Measurements from ENCODE around the gene MAN1A1.

The MAN1A1 gene

DNA sequence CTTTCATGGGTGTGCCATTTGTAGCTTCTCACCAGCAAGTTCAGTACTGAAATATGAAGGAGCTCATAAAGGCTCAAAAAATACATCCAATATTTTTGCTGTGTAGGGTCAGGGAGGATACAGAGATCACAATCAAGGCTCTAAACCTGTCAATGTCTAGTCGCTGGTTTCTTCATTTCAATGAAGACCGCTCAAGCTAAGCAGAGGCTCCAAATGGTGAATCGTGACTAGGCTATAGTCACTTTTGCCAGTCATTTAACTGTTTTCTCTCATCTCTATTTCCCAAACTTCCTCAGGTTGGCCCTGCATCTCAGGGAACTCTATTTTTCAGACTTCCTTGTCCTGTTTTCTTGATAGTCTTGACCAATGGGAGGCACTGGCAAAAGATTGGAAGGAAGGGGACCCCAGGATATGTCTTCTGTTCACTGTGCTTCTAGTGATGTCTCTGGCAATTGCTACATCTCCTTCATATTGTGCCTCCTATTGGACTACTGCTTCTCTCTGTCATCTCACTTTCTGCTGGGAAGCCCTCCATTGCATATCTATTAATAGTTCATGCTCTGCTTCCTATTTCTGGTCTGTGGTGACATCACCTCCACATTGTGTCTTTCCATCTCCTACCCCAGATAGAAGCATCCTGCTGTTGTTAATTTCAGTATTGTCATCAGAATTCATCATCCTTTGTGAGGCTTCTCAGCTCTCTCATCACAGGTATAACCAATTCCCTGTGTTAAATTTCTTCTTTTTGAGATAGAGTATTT is 183.4 kb downstream of the MAN1A1 start:
- DNase-seq, result no peak

DNA sequence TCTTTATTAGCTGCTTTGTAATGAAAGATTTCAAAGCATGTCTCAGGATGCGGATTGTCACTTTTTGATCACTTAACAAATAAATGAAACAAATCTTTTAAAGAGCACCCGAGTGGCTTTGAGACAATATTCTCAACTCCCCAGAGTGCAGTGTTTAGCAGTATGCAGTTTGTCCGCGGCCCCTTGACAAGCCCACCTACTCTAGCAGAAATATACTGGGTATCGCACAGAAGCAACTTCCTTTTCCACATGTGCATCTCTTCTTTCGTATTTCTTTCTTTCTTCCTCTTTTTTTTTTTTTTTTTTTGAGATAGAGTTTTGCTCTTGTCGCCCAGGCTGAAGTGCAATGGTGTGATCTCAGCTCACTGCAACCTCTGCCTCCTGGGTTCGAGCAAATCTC is 186.6 kb downstream of the MAN1A1 start:
- no peak for DNase-seq

DNA sequence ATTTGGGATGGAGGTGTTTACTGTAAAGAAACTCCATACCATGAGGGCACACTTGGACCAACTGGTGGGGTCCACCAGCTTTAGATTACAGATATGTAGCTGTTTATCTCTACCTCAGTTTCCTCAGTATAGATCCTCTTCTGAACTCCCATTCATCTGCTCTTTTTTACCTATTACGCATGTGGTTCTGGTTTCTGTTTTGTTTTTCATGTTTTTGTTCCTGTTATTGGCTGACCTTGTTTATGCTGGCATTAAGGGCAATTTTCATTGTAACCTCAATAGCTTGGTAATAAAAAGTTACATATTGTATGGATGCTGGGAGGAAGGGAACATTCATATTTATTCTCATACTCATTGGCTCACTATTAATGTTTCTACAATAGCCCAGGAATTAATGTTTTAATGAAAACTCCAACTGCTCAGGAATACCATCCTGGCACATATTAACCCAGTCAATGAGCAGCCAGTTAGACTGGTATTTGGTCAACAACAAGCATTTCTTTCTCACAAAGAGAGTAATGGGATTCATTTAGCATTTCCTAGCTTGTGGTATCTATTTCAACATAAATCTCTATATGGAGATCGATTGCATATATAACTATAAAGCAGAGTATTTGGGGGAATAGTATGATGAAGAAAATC is 187.3 kb downstream of the MAN1A1 start:
- DNase-seq, result no peak

DNA sequence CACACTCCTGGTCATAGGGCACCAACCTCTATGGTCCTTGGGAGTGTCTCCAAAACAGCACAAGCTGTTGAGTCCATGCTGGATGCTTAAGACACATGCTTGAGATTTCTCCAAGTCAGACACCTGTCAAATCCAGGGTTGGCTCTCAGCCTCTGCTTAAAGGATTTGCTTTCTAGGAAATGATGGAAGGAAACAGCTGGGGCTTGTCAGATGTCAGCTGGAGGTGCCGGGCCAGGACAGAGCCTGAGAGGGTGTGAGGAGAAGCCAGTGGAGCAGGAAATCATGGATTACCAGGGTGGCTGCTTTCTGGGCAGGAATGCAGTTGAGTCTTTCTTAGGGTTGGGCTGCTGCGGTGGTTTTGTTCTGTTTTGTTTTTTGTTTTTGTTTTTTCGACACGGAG is 188.1 kb downstream of the MAN1A1 start:
- DNase-seq, result no peak

DNA sequence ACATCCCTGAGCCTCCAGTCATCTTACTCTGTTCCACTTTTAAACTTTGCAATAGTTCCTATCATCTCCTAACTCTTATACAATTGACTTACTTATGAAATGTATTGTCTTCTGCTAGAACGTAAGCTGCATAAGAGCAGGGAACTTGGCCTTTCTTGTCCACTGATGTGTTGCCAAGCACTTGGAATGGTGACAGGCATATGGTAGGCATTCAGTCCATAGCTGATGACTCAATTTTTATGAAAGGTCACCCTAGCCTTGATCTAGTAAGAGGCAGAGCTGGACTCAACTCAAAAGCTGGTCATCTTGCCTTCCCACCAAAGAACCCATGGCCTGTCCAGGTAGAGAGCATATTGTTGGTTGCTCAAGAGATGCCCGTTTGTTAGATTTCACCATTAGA is 188.7 kb downstream of the MAN1A1 start:
- DNase-seq, result no peak

DNA sequence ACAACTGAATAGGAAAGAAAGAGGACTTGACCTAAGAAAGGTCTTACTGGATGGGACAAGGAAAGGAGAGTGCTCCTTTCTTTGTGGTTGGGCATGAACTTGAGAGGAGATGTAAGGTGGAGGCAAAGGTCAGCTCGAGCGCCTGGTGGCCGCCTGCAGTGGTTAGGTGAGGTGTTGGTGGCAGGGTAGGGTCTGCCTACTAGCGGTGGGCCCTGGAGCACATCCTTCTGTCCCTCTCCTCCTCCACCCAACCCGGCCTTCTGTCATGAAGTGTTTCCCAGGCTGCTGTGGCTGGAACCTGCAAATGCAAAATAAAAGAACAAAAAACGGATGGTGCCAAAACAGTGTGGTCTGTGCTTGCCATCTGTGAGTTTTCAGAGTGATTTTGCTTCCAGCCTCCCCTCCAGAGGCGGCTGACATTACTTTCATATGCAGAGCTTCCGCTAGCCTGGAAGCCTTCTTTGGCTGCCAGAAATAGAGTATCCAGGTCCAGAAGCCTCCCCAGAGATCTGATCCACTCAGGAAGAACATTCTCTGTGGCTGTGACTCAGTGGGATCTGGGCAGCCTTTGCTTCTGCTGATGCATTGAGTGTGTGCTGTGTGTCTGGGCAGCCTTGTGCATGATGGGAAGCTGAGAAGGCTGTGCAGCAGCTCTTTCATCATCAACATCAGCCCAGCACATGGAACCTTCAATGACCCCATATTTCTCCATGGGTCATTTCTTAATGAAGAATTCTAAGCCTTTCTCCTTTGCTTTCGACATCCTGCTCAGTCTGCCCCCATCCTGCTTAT is 191.3 kb downstream of the MAN1A1 start:
- DNase-seq, result no peak

DNA sequence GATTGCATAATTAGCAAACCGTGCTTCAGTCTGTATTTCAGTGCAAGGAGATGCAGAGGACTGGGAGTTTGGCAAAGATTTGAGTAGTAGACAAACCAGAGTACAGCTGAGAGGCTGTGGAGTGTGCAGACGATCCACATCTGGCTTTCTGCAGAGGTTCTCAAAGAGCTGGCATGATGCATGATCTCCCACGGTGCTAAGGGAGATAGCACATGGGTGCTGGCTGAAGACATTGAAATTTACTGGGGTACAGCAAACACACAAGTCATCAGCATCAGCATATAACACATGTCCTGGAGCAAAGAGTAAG is 192.1 kb downstream of the MAN1A1 start:
- DNase-seq, result no peak

DNA sequence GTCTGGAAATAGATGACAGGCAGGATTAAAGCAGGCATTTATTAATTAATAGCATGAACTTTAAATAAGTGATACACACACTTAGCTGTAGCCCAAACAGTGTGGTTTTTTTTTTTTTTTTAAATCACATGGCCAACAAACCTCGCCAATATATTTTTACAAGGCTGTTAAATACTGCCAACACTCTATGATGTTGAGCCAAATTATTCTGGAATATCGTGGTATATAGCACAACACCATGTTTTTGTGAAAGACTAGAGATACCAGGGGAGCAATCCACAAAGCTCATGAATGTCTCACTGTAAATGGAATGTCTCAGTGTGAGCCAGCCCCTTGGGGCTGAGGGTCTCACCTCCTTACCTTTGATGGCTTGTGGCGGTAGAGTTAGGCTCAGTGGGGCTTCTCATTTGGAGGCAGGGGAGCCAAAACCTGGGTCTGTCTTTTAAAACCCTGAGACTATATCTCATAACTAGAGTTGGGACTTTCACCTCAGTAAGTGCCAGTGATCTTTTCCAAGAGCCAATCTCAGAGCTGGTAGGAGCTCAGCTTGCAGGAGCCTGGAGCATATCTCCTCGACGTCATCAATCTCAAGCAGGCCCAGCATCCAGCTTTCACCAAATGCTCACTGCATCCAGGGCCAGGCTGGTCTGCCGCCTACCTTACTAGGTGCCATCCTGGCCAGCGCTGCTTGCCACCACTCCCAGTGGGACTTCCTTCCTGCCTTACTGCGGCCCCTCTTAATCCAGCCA is 192.6 kb downstream of the MAN1A1 start:
- no peak for DNase-seq

DNA sequence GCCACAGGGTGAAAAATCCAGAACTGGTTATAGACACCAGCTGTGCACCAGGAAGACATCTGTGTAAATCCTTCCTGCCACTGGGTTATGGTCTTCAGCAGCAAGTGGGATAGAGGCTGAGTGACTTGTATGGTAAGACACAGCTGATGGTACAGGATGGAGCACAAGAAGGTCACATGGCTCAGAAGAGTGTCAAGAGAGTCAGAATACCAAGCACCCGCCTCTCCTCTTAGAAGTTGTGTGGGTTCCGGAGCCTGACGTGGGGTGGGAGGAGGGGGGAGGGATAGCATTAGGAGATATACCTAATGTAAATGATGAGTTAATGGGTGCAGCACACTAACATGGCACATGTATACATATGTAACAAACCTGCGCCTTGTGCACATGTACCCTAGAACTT is 193.5 kb downstream of the MAN1A1 start:
- peak in 1 of 2 donors; percentile 22 for DNase-seq

DNA sequence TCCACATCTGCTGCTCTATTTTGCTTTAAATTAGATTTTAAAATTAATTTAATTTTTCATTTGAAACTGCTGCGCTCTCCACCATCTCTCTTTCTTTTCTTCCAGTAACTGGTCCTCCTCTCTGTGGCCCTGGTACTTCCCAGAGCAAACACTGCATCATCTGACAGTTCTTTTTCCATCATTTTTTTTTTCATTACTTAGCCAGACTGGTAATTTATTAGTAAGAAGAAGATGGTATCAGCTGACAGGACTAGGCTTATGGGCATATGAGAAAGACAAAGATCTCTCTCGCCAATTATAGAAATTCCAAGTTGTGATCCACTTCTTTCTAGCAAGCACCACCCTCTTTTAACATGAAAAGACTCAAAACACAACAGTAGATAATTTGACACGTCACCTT is 197.4 kb downstream of the MAN1A1 start:
- no peak for DNase-seq

DNA sequence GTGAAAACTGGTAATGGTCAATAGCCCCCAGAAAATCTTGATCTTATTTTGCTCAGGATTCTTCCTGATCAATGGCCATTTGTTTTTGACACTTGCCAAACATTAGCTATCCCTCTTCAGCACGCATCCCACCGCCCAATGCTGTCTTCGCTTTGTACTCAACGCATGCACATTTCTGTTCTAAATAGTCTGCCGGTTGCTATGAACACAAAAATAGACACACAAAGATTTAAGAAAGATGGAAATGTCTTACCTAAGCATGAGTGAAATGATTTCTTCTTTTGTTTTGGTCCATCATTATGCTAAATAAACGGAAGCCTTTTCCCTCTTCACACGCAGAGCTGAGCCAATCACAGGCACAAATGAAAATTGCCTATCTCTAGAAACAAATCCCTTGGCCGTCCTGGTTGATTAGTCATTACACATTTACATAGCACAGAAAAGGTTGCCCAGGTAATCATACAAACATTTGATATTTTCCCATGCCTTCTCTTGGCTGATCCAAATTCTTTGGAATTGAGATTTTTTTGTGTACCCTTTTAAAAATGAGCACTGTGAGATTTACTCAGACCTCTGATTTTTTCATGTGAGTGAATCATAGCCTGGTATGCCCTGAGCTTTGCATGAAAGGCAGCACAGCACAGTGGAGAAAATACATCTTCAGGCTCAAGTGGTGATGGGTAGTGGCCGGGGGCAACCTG is 200.6 kb downstream of the MAN1A1 start:
- DNase-seq, result no peak

DNA sequence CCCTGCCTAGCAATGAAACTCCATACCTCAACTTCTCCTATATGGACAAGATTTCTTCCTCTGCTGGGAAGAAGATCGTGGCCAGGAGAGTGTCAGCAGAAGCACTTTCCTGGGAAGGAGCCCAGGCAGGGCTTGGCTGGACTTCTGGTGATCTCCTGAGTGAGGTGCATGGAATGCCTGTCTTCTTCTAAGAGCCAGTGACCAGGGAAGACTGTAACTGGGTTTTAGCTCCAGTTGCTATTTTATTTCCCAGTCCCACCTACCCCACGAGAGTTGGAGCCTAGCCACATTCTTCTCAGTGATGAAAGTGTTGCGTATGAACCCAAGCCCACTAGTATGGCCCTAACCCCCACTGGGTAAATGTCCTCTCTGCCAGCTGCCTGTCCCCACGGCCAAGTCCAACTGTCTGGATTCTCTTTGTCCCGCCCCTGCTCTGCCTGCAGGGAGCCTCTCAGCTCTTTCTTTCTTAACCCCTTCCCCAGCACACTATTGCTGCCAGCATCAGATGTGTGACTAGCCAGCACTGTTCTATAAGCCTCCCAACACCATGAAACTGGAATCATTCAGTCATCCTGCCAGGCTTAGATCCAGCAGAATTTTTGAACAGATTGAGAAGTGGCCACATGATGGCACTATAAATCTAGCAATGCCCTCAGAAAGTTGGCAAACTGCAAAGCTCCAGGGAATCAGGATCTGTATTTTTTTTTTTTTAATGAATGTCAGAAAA is 201.3 kb downstream of the MAN1A1 start:
- DNase-seq, result no peak

DNA sequence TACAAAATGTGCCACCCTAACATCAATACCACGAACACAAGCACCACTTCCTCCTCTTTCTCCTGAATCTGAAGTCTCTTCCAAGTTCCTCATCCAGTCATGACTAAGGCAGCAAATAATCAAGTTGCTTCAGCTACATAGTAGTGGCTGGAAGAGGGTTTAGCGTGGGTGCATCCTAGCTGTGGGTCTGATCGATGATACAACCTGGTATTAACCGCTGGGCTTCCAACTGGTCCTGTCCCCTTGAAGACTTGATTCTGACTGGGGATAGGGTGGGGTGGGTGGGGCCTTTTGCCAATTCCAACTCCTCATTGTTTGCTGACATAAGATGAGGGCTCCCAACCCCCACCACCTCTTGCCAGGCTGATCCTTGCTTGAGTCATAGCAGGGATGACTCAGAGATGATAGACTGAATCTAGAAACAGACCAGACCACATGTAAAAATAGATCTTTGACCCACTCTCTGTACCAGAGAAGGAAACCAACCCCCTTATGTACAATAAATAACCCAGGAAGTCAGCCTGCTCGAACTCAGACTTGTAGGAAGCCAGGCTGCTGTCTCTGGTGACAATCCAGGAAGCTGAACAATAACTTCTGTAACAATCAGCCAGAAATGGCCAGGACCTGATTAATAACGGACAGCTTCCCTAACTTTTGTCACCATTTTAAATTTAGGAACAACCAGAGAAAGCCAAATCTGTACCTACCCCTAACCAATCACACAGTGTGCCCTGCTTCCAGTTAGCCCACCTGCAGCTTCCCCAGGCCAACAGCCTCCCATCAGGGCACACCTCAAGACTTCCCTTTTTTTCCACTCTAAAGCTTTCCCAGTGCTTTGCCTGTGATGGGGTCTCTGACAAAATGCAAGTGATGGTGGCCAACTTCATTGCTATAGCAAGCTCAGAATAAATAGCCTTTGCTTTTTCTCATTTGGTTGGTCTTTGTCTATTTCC is 202.2 kb downstream of the MAN1A1 start:
- DNase-seq, result peak; percentile 70 to 90

DNA sequence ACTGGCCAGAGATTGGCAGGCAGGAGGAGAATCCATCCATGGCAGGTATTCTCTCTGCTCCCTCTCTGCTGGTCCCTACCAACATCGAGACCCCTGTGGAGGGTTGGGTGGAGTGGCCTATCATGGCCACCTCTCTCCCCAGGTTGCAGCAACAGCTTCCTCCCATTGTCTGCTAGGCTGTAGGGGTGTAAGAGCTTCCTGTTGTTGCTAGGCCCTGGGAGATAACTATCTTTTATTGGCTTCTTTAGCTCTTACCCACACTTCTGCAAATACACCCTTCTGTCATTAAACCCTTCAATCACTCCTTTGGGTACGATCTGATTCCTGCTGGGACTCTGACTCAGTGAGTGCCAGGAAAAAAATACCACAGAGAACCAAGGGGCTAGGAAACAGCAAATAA is 204.4 kb downstream of the MAN1A1 start:
- peak in 1 of 2 donors; percentile 22 for DNase-seq

DNA sequence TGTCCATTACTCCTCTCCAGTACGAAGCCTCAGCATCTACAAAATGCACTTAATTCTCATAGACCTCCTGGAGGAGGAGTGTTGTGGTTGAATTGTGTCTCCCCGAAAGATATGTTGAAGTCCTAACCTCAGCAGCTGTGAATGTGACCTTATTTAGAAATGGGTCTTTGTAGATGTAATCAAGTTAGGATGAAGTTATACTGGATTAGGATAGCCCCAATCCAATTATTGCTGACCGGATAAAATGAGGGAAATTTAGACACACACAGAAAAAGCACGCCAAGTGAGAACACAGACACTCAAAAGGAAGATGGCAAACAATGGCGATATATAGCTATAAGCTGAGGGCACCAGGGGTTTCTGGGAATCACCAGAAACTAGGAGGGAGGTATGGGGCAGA is 206.9 kb downstream of the MAN1A1 start:
- DNase-seq, result no peak

DNA sequence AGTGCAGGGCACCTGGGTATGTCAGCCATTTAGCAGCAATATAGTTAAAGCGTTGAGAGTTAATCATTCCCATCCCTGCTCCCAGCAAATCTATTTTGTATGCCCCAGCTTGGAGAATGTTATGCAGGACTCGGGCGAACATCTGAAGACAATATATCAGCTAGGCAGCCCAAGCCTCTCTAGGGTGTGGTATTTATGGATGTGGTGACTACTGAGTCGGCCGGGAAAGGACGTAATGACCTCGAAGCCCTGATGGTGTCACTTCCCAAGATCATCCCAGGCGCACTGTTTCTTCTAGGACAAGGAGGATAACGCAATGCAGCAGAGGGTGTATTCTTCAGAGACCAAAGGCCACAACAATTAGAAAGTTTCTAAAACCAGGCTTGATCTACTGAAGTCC is 207.5 kb downstream of the MAN1A1 start:
- DNase-seq, result no peak

DNA sequence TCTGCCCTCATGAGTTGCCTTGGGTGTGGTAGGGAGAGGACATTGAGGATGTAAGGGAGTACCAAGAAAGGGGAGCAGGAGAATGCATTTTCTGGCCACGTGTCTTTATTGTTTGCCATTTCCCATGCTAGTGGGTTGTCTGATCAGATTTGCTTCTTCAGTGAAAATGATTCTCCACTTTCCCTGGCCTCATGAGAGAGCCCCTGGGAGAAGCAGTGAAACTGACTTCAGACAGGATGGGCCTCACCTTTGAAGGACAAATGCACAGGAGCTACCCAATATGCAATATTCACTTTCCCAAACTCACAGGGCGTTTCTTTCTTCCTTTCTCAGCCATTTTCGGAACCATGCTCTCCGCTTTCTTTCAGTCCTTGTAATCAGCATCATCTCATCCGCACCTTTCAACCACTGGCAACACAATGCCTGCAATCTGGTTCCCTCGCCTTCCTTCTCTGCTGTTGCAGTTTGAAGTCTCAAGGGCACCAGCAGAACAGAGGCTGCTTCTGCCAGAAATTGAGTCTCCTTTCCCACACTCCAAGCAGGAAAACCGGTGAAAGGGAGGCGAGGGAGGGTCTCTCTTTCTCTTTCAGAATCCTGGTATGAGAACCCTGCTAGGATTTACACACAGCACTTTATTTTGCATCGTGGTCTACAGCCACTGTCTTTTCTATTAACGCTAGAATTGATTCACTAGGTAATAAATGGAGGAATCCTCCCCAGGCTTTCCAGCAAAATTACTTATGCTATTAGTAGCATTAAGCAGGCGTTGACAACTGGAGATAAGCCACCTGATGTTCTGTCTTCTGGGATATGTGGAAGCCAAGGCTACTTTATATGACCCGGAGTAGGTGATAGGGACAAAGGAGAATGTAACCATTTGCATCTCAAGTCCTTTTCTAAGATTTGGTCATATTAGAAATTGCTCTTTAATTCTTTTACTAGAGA is 209.1 kb downstream of the MAN1A1 start:
- no peak for DNase-seq

DNA sequence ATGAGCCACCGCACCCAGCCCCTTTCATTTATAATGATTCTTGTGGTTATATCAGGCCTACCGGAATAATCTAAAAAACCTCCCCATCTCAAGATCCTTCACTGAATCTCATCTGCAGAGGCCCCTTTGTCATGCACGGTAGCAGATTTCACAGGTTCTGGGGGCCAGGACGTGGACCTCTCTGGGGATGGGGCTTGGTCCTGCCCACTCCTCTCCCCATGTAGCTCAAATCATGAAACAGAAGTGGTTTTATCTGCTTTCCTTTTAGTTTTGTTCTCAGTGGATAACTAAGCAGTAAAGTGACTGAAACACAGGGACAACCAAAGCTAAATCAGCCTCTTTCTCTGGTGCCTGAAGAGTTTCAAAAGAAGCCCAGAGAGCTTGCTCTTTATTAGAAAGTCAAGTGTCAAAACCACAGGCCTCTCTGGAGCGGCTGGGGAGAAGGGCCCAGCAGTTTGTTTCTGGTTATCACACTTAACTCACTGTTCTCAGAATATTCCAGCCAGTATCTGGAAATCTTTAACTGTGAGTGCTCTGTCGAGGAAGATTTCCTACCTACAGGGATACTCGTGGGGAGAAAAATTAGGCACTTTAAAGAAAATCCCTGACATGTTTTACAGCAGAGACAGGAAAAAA is 210.5 kb downstream of the MAN1A1 start:
- no peak for DNase-seq

Measured in bone marrow (tissue), 2 donors.